Glomerular endothelial cell (primary cell): ENCODE results near the gene LGI1. TPM values are rescaled to one million over a fixed set of nuclear protein-coding genes. Genes with fewer than 3 reads are reported as not detected.

ENCODE experiments used
- DNase-seq: peaks from one replicate; pipeline ENCODE4 v3.0.0-alpha.2; 2011; ENCODE audit warnings: low read depth, low spot score; ENCODE audit errors: extremely low read depth
- total RNA-seq: library from RNA; depleted of rRNA; stranded (reverse); fragments of >200 nt; gene quantifications from 2 replicates; pipeline ENCODE4 v1.2.3, GENCODE V29; 2015

LGI1 gene
- not detected in 2 replicates for total RNA-seq

DNA sequence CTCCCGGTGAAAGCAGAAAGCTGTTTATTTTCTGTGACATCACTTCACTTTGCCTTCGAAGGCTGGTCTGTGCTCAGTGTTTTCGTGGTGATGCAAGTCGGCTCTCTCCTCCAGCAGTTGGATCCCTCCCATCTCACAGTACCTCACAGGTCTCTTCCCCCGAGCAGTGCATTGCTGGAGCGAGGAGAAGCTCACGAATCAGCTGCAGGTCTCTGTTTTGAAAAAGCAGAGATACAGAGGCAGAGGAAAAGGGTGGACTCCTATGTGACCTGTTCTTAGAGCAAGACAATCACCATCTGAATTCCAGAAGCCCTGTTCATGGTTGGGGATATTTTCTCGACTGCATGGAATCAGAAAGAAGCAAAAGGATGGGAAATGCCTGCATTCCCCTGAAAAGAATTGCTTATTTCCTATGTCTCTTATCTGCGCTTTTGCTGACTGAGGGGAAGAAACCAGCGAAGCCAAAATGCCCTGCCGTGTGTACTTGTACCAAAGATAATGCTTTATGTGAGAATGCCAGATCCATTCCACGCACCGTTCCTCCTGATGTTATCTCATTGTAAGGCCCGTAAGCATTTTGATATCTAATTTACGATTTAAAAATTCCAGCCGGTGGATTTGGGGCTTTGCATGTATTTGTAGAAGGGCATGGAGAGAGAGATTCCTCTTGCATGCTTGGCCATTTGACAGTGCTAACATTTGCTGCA, at the start of gene LGI1:
LGI1 (plus strand) TSS at position 136 of the 707 bp plus-strand sequence; CDS start at position 345, 209 bp downstream.
- DNase-seq = no peak

DNA sequence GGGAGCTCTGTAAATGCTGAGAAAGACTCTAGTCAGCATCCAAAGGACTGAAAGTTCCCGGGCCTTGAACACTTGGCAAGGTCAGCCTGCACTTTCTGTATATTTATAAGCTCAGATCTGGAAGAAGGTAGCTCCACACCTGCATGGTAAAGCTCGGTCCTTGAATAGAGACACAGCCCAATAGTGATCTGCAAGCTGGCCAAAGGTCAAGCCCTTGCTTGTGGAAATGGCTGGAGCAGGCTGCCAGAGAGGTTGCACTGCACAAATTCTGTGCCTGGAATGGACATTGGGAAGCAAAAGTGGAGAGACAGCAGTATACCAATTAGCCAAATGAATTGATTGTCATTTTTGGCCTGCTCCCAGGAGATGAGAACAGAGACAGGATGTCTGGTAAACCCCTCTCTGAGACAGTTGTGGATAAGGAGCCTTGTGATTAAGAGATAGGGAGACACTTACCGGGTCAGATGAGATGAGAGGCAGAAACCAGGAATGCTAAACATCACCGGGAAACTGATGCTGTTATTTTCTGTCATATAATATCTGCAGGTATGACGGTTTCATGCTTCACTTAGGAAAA, 47.3 kb upstream of the LGI1 start:
- no peak for DNase-seq

DNA sequence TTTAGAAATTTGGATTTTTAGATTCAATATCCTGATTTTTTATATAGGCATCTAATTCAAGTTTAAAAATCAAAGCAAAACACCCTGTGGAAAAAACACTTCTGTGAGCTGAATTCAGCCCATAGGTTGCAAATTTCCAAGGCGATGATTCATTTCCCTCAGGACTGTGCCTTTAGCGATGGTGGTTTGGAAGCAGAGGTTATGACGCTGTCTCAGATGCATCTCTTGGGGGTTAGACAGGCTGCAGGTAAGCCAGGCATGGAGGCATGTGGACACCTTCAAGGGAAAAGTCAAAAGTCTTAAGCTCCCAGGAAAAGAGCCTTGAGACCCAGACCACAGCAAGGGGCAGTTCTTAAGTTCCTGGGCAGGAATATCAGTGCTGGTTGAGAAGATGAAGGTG, 45.8 kb upstream of the LGI1 start:
- no peak for DNase-seq

DNA sequence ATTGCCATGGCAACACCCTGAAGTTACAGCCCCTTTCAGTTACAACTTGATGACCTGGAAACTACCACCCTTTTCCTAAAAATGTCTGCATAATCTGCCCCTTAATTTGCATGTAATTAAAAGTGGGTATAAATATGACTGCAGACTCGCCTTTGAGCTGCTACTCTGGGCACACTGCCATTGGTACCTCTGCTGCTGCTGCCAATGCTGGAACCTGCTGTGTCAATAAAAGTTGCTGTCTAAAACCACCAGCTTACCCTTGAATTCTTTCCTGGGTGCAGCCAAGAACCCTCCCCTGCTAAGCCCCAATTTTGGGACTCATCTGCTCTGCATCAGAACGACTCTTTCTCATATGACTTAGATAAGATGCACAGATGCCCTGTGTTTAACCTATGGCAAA, 45.1 kb upstream of the LGI1 start:
- no peak for DNase-seq

DNA sequence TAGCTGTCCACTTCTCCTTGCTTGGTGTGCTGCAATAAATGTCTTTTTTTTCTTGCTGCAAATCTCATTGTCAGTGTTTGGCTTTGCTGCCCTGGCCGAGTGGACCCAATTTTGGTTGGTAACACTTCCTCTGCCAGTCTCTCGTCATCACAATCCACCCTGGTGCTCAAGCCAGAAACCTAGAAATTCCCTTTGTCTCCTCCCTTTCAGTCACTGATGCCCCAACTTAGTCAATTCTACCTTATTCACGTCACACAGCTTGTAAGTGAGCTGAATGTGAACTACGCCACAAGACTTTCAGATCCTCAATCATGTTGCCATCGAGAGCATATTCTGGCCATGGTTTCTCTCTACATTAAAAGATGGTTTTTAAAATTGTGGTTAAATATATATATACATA, 42.4 kb upstream of the LGI1 start:
- no peak for DNase-seq

DNA sequence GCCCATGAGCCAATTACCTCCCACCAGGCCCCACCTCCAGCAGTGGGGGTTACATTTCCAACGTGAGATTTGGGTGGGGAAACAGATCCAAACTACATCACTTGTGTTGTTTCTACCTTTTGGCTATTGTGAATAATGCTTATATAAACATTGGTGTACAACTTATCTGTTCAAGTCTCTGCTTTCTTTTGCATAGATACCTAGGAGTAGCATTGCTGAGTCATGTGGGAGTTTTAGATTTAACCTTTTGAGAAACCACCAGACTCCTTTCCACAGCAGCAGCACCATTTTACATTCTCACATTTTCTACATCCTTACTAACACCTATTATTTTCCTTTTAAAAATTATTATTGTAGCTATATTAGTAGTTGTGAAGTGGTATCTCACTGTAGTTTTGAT, 41.0 kb upstream of the LGI1 start:
- no peak for DNase-seq

DNA sequence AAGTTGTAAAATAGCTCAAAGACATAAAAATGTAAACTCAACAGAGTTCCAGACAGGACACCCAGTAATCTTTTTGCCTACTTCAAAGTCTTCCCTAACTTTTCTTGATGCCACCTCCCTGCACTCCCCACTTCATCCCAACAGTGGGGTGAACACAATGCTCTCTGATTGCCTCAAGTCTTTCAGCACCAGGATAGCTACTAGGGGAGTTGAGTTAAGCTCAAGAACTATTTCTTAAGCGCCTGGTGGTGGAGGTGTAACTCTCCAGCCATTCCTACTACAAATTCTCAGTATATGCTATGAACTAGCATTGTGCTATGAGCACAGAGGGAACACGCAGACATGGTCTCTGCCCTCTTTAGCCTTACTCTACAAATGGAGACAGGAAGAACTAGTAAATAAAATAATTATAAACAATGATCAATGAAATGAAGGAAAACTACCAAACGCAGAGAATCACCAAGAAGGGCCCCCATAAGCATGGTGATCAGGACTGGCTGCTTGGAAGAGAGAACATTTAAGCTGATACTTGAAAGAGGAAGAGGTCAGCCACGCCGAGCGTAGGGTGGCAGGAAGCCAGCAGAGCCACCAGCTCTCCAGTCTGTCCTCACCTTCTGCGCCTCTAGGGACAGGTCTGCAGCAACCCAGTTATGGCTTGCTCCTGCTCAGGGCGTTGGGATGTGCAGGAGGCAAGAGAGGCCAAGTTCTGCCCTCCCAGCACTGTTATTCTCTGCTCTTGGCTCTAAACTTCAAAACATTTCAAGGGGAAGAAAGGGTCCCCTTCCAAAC, 38.6 kb upstream of the LGI1 start:
- no peak for DNase-seq

DNA sequence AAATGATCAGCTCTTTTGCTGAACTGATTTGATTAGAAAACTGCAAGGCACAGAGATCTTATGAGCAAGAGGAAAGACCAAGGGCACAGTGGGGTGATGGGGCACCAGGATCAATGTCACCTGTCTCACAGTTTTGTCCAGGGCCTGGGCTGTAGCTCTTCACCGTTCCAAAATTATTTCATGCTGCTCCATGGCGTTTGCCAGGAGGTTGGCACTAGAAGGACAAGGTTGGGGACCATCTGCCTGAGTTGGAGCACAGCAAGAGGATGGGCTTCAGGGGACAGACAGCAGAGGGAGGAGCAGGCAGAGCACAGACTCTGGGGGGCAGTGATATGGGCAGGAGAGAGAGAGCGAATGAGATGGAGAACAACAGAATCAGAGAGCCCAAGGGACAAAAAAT, 37.8 kb upstream of the LGI1 start:
- no peak for DNase-seq

DNA sequence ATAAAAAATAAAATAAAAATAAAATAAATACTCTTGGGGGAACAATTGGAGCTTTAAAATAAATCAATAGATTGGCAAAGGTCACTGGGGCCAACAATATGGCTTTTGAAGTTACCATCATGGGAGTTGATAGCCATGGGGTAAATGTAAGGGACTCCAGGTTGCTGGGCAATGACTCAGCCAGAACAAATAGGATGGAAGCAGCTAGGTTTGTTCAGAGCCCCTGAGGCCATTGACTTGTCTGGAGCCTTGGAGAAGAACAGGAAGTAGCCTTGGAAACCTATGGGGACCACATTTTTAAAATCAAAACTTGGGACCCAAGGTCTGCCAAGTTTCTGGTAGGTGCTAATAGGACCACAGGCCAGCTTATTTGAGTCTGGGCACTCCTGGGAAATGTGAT, 35.2 kb upstream of the LGI1 start:
- DNase-seq = no peak

DNA sequence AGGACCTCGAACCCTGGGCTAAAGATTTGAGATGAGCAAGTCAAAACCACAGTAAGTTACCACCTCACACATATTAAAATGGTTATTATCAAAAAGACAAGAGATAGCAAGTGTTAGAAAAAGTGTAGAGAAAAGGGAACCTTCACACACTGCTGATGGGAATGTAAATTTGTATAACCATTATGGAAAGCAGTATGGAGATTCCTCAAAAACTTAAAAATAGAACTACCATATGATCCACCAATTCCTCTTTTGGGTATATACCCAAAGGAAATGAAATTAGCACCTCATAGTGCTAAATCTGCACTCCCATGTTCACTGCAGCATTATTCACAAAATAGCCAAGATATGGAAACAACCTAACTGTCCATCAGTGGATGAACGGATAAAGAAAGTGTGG, 34.6 kb upstream of the LGI1 start:
- no peak for DNase-seq

DNA sequence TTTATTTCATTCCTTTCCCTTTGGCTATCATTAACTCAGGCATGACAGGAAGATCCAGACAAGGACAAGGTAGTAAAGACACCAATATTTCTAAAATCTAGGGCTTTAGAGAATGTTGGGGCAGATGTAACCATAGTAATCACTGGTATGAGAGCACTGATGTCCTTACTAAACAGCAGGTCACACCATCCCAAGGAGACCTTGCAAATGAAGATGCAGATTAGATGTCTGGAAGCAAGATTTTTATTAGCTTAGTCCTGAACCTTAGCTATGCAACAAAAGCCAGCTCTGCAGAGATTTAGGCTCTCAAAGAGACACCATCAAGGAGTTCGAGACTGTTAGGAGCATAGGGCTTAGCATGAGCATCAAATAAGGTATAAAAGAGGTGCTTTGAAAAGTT, 31.7 kb upstream of the LGI1 start:
- no peak for DNase-seq

DNA sequence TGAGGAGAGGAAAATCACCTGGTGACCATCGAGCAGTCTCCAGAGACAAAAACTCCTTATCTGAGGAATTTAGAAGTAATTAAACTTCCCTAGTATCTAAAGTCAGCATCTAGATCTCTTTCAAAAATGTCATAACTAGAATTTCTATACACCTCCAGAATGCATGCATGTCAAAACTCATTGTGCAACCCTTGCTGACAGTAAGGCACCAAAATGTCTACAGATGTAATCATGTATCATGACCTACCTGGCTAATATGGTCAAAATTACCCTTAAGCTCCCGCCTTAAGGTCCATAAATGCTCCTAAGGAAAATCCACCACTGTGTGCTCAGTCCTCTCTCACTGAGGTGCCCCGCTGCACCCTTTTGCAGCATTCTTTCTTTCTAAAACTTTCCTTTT, 16.4 kb upstream of the LGI1 start:
- no peak for DNase-seq

DNA sequence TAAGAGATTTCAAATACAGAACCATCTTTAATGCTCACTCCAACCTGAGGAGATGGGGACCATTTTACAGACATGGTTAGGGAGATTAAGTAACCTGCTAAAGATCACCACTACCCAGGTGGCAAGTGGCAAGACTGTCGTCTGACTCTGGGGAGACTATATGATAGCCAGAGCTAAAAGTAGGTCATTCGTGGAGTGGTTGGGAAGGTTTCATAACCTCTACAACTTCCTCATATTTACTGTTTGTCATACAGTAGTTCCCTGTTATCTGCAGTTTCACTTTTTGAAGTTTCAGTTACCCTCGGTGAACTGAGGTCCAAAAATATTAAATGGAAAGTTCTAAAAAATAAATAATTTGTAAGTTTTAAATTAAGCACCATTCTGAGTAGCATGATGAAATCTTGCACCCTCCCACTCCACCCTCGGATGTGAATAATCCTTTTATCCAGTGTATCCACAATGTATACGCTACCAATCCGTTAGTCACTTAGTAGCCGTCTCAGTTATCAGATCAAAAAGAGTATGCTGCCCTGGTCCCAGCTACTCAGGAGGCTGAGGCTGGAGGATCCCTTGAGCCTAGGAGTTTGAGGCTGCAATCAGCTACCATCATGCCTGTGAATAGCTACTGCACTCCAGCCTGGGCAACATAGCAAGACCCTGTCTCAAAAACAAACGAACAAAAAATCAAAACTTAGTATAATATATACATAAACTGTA, 14.9 kb upstream of the LGI1 start:
- DNase-seq = no peak

DNA sequence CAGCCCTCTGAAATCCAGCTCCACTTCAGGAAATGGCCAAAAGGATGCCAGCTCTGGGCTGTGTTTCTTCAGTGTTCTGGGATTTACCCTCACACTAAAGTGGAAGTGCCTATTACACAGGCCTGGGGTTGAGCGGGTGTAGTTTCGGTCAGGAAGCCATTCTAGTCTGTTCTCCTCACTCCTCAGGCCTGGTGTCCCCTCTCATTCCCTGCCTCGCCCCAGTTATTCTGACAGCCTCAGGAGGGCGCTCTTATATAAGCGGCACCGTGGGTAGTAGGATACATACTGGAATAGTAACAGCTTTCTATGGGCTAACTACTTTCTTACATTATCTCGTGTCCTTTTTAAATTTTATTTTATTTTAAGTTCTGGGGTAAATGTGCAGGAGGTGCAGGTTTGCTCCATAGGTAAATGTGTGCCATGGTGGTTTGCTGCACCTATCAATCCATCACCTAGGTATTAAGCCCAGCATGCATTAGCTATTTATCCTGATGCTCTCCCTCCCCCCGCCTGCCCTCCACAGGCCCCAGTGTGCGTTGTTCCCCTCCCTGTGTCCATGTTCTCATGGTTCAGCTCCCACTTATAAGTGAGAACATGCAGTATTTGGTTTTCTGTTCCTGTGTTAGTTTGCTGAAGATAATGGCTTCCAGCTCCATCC, 12.2 kb upstream of the LGI1 start:
- no peak for DNase-seq

DNA sequence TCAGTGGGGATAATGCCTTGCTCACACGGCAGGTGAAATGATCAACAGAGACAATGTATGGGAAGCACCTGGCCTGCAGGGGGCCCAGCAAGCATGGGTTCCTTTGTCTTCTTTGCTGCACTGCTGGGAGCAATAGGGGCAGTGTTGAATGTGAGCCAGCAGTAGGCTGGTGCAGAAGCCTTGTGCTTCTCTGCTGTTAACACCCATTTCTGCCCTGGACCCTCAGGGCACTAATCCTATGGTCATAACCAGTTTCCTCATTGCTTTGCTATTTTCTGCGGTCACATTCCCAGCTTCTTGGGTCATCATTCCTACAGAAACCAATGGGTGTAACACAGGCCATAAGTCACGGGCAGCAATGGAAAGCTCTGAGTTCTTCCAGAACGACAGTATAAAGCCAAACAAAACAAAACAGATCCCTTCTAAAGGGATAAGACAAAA, 10.9 kb upstream of the LGI1 start:
- no peak for DNase-seq

DNA sequence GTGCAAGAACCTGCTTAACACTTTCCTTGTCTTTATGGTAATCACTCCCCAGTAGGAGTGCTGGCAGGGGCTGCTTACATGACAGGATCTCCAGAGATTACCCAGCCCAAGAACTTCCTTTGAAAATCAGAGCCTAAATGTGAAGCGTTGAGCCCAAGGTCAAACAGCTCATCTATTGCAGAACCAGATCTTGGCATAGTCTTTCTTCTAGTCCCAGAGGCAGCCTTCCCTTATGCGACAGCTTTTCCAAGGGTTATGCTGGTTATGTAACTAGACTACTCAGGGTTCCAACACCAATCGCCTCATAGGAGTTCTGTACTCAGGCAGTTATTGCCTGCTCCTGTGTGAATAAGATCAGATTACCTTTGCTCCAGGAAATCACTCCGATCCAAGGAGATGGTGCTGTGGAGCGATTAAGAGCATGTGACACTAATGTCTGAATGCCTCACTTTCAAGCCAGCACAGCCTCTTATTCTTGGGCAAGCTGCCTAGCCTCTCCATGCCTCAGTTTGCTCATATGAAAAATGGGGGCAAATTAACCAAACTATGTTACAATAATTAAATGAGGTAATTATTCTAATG, 8.4 kb upstream of the LGI1 start:
- DNase-seq = no peak

DNA sequence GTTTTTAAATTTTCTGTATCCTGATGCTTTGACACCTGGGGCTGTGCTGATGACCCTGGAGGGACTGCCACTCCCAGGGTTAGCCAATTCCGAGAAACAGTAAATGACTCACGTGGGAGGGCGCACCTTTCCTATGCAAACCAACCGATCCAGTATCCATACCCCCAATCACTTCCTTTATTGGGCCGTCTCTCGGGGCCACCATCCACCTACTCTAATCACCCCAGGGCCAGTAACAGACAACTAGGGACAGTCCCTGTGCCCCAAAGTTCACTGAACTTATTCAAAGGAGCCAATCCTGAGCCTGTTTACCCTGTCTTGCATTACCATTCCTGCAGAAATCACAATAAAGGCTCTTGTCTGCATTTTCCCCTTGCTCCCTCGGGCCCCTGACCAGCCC, 6.6 kb upstream of the LGI1 start:
- no peak for DNase-seq

DNA sequence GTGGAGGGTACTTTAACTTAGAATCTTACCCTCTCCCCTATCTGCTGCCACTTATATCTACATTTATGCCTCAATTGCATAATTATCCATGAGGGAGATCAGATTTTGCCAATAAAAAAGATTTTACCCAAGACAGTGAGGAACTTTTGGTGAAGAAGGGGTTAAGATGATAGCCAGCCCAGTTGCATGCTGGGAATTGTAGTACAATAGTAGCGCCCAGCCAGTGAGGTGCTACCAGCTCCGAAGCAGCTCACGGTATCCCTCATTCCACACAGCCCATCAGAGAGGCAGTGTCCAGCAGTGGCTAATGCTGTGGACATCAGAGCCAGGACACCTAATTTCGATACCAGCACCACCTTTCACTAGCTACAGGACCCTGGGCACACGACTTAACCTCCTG, 5.9 kb upstream of the LGI1 start:
- DNase-seq = no peak

DNA sequence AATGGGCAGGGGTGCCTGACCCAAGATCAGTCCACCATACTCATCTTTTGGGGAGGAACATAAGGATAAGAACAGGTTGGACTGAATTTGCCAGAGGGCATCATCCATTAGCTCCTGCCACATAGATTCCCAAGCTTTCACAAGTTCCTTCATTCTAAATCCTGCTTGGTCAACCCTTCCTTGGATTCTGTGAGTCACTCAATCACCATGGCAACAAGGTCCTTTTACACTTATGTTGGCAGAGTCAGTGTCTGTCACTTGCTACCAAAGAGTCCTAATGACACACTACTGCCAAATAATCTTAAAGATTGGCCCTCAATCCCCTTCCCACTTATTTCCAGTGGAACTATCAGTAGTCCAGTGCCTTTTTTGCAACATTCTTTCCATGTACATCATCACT, 5.0 kb upstream of the LGI1 start:
- DNase-seq = no peak

DNA sequence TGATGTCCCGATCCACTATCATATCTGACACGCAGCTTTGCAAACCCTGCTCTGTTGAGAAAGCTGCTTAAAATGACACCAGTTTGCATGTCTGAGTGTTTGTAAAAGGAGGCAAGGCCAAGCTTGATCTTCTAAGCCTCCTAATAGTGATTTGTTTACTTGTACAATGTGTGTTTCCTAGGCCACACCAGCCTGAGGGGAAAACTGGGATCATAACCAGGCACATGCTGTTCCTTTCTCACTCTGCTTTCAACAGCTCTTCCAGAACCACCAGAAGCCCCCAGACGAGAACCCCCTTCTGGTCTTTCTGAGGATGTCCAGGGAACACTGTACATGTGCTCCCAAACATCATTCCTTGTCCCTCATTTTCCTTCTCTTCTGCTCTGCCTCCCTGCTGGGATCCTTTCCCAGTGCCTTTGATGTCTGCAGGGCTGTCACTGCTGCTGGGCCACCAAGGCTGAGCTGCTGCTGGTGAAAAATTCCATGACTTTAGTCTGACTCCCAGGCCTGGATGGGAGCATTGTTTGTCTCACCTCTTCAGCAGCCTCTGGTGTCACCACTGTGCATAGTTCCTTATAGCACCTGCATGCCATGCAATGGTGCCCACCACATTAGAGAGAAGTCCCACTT, 4.0 kb upstream of the LGI1 start:
- DNase-seq = no peak
